T-helper 2 cell treated with Interferon-gamma antibody and Interleukin-4, amounts not matched to agents 5 μg/mL and 100 μg/mL, for 36 hours (primary cell): Measurements from ENCODE around the gene LMOD1.
"Not testable (repeated sequence)": the region's sequence is repeated elsewhere in the genome, so short reads cannot be mapped to it uniquely, and the experiment has no call there.

Experiments
- DNase-seq: peaks from one replicate; pipeline ENCODE4 v3.0.0; 2021; ENCODE audit warnings: low spot score
- H3K27ac Mint-ChIP-seq: one replicate; pipeline ENCODE4 v1.8.0; 2021; ENCODE audit warnings: mild to moderate bottlenecking, mixed read lengths
- H3K27me3 Mint-ChIP-seq: one replicate; pipeline ENCODE4 v1.8.0; 2021; ENCODE audit warnings: low read depth, mixed read lengths
- H3K36me3 Mint-ChIP-seq: one replicate; pipeline ENCODE4 v1.8.0; 2021; ENCODE audit warnings: low read depth, mixed read lengths
- H3K4me1 Mint-ChIP-seq: one replicate; pipeline ENCODE4 v1.8.0; 2021; ENCODE audit warnings: low read depth, mixed read lengths
- H3K4me3 Mint-ChIP-seq: one replicate; pipeline ENCODE4 v1.8.0; 2022; ENCODE audit warnings: mild to moderate bottlenecking, moderate library complexity, mixed read lengths
- H3K9me3 Mint-ChIP-seq: one replicate; pipeline ENCODE4 v1.8.0; 2021; ENCODE audit warnings: mixed read lengths

Gene LMOD1

DNA sequence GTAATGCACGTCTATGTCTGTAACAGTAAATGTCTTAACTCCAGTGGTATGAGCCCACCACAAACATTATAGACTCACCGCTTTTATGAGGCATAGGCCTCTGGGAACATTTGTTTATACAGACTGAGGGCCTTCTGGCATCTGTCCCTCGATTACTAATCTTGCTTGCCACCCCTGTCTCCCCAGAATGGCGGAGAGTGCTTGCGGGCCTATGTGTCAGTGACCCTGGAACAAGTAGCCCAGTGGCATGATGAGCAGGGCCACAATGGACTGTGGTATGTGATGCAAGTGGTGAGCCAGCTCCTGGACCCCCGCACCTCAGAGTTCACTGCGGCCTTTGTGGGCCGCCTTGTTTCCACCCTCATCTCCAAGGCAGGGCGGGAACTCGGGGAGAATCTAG is 76.0 kb downstream of the LMOD1 start:
- H3K27ac Mint-ChIP-seq, result no peak overlapping the region
- no peak for DNase-seq
- peaks cover 61% of the 10 kb centered on the region for H3K36me3 Mint-ChIP-seq
- peaks cover 2% of the 10 kb centered on the region for H3K4me1 Mint-ChIP-seq
- no peak overlapping the region for H3K4me3 Mint-ChIP-seq
- H3K27me3 Mint-ChIP-seq, result no peaks in the 10 kb centered on the region
- H3K9me3 Mint-ChIP-seq, result no peaks in the 10 kb centered on the region

DNA sequence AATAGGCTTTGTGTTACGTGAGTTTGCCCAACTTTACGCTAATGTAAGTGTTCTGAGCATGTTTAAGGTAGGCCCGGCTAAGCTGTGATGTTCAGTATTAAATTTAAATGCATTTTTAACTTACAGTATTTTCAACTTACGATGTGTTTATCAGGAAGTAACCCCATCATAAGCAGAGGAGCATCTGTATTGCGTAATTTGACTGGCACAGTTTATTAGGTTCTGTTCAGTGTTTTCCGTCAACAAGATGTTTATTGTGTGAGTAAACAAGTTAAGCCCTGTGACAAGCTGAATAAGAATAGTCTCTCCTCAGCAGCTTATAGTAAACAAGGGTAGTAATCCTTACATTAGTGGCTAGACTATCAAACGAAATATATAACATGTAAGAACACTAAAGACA is 84.9 kb downstream of the LMOD1 start:
- peaks cover 40% of the 10 kb centered on the region for H3K36me3 Mint-ChIP-seq
- H3K27me3 Mint-ChIP-seq, result no peaks in the 10 kb centered on the region
- no peak overlapping the region for H3K27ac Mint-ChIP-seq
- no peaks in the 10 kb centered on the region for H3K9me3 Mint-ChIP-seq
- no peak for DNase-seq
- H3K4me3 Mint-ChIP-seq, result no peak overlapping the region
- peaks cover 2% of the 10 kb centered on the region for H3K4me1 Mint-ChIP-seq

DNA sequence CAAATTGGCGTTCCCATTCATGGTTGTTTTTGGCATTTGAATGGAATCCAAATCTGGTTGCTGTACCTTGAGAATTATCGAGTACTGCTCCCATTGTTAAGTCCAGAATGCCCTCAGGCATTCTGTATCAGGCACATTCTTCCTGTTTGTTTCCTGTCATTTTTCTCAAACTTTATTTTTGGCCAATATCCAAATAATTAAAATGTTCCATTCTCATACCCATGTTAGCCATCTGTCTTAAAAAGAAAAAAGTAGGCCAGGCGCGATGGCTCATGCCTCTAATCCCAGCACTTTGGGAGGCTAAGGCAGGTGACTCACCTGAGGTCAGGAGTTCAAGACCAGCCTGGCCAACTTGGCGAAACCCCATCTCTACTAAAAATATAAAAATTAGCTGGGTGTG is 86.9 kb downstream of the LMOD1 start:
- Mint-ChIP-seq H3K27me3 (no peaks in the 10 kb centered on the region), H3K4me3 (no peak overlapping the region), H3K4me1 (no peaks in the 10 kb centered on the region), H3K27ac (no peak overlapping the region), H3K36me3 (peaks cover 56% of the 10 kb centered on the region), H3K9me3 (no peaks in the 10 kb centered on the region)
- DNase-seq, result no peak

DNA sequence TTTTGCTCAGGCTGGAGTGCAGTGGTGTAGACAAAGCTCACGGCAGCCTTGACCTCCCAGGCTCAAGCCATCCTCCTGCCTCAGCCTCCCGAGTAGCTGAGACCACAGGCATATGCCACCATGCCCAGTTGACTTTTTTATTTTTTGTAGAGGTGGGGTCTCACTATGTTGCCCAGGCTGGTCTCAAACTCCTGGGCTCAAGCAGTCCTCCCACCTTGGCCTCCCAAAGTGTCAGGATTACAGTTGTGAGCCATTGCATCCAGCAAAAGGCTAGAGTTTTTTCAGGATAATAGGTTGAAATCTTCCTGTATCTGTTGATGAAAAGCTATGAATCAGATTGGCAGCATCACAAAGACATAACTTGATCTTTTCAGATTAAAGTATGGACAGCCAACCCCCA is 89.6 kb downstream of the LMOD1 start:
- H3K9me3 Mint-ChIP-seq, H3K27me3 Mint-ChIP-seq: not testable (repeated sequence)

DNA sequence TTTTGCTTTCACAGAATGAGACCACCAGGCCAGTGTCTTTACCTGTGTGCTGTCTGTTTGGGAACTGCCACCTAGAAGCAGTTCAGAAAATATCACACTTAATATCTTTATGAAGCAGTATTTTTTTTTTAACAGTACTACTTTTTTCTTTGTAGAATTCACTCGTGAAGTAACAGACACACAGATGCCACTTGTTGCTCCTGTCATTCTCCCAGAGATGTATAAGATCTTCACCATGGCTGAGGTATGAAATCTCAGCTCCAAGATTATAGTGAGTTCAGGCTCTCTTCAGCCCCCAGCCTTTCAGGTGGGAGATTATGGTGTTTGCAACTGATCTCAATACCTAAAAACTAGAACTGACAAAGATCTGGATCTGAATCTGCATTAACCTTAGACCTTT is 94.4 kb downstream of the LMOD1 start:
- Mint-ChIP-seq H3K4me3 (no peak overlapping the region), H3K4me1 (peaks cover 1% of the 10 kb centered on the region), H3K27me3 (no peaks in the 10 kb centered on the region), H3K36me3 (peaks cover 63% of the 10 kb centered on the region), H3K9me3 (no peaks in the 10 kb centered on the region), H3K27ac (no peak overlapping the region)
- no peak for DNase-seq

More for the DNA sequence above, 89.6 kb downstream of the LMOD1 start:
- not testable (repeated sequence) for H3K4me3 Mint-ChIP-seq, DNase-seq, H3K4me1 Mint-ChIP-seq, H3K27ac Mint-ChIP-seq
- H3K36me3 Mint-ChIP-seq, result peaks cover 61% of the 10 kb centered on the region

DNA sequence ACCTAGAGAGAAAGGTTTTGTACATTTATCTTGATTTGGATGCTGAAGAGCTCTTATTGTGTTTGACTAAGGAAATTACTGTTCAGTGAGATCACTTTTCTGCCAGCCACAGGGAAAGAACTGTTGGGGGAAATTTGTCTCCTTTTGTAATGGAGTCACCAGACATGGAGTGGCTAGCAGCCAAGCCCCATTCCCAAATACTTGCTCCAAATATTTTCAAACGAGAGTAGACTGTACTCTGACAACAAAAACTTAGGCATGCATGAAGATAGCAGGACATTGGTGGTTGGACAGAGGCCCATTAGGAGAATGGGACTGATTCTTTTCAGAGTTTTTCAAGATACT is 96.3 kb downstream of the LMOD1 start:
- Mint-ChIP-seq H3K27me3 (no peaks in the 10 kb centered on the region), H3K9me3 (no peaks in the 10 kb centered on the region), H3K27ac (no peak overlapping the region), H3K4me3 (no peak overlapping the region), H3K4me1 (peaks cover 2% of the 10 kb centered on the region), H3K36me3 (peaks cover 47% of the 10 kb centered on the region)
- no peak for DNase-seq

DNA sequence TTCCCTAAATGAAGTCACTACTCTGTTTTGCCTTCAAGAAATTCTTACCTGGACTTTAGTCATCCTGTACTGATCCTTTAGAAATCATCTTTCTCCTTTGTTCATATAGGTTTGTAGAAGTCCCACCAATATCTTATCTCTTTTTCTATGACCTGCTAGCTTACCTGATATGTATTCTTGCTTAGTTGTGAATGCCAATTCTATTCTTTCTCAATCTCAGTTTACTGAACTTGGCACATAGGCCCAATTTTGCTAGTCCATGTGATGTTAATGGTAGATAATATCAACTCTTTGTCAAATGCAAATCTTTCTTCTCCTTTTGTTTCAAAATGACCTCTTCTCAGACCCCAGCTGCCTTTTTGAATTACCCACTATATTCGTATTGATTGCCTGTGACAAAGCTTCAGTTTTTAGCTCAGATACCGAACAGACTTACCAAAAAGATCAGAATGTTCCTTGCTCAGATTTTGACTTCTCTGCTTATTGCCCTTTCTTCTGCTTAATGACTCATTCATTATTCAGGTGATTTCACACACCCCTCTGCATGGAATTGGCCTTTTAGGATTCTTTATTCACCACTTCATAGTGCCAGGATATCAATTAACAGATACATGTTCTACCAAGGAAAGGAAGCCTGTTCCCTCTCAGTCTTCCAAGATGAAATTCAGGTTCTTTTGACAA is 96.8 kb downstream of the LMOD1 start:
- Mint-ChIP-seq H3K4me3 (no peak overlapping the region), H3K27ac (no peak overlapping the region), H3K36me3 (peaks cover 43% of the 10 kb centered on the region), H3K9me3 (no peaks in the 10 kb centered on the region), H3K4me1 (peaks cover 2% of the 10 kb centered on the region), H3K27me3 (no peaks in the 10 kb centered on the region)
- no peak for DNase-seq

DNA sequence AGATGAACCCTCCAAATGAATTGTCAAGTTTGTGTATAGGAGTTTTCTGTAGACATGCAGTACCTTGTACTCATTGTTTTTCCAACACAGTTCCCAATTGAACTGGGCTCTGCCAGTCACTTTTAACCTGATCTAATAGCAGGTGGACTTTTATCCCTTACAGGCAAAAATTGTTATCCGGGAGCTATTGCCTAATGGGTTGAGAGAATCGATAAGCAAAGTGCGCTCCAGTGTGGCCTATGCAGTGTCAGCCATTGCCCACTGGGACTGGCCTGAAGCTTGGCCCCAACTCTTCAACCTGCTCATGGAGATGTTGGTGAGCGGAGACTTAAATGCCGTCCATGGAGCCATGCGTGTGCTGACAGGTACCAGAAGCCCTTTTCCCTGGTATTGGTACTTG is 98.1 kb downstream of the LMOD1 start:
- peaks cover 36% of the 10 kb centered on the region for H3K36me3 Mint-ChIP-seq

DNA sequence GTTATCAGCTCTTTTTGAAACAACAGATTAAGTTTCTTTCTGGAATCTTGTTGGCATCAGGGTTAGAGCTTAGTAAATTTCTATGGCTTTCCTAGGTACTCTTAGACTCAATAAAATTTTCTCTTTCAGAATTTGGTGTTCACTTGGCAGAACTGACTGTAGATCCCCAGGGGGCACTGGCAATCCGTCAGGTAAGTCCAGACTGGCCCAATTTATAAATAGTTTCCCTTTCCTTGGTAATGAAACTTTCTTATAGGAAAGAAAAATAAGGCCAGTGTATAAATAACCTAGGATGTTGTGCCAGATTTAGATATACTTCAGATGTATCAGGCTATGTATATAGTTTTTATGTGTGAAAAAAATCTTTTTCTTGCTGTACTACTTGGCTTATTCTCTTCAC is 99.2 kb downstream of the LMOD1 start:
- H3K27ac Mint-ChIP-seq, result no peak overlapping the region
- H3K4me1 Mint-ChIP-seq, result peaks cover 2% of the 10 kb centered on the region
- DNase-seq, result no peak
- no peak overlapping the region for H3K4me3 Mint-ChIP-seq
- no peaks in the 10 kb centered on the region for H3K27me3 Mint-ChIP-seq
- H3K36me3 Mint-ChIP-seq, result peaks cover 30% of the 10 kb centered on the region
- H3K9me3 Mint-ChIP-seq, result no peaks in the 10 kb centered on the region

More for the DNA sequence above, 98.1 kb downstream of the LMOD1 start:
- Mint-ChIP-seq H3K9me3 (no peaks in the 10 kb centered on the region), H3K27me3 (no peaks in the 10 kb centered on the region), H3K4me3 (no peak overlapping the region), H3K27ac (no peak overlapping the region), H3K4me1 (peaks cover 2% of the 10 kb centered on the region)
- DNase-seq, result no peak
